ENCODE results near the gene RNF225.

- TF ChIP-seq ZNF274 (IDR thresholded peaks at IDR 0.05; ENCODE audit: low read depth, low read length) (no peak), SUZ12 (IDR thresholded peaks at IDR 0.05; ENCODE audit: extremely low read depth, insufficient read depth, insufficient read length) (no peak)
Observed at GRCh38 chr19:58409010-58409790, 13.7 kb downstream of the RNF225 start.
